NCI-H187 (cell line): ENCODE measurements around the gene MAP2K2.

Source experiments
- DNase-seq, 2 experiments: peaks; one replicate each; lab custom pipeline; 2025; lab: John Stamatoyannopoulos, UW

MAP2K2 gene

GRCh38 chr19:4099041-4099764, 24.7 kb downstream of the MAP2K2 start:
- no peak for DNase-seq

GRCh38 chr19:4098493-4098892, 25.4 kb downstream of the MAP2K2 start:
- no peak for DNase-seq

DNA sequence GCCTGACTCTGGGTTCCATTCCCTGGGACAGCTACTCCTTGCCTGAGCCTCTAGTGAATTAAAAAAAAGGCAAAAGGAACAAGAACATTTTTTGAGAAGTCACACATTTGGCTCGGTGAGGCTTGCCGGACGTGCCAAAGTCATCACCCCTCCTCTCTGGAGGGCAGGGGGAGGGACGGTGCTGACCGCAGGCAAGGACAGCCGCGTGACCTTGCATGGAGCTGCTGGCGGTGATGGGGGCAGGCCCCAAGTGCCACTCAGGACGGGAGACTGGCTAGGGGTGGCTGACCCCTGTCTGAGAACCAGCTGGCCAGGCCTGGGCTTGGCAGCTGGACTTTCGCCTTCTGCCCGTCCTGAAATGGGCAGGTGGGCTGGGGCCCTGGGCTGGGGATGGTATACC, 26.4 kb downstream of the MAP2K2 start:
- no peak for DNase-seq

DNA sequence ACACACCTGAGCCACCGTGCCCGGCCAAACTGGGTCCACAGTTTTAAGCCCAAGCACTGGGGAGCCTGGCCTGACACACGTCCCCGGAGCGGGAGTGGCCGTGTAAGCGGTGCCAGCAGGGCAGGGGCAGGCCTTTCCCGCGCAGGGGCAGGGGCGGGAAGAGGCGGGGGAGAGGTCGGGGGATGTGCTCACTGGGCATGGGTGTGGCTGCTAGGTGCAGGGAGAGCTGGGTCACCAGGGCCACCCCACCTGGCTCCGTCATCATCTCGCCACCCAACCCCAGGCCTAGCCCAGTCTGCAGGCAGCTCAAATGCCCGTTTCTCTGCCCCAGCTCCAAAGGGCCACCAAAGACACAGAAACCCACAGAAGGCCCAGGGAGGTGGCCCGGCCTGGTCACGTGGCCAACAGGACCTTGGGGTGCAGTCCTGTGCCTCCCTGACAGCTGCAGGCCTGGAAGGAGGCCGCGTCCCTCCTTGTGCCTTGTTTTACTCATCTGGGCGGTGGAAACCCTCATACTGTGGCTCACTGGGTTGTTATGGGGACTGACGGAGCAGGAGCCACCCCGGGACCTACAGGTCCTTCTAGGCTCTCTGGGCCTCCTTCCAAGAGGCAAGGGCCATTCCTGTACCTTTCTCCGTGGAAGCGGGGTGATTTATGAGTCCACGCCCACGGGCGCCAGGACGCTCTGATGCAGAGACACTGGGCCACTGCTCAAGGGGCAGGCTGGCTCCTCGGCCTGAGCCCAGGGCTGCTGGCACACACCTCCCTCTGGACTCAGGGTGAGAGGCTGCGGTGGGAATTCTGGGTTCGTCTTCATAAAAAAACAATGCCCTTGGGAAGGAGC, 27.7 kb downstream of the MAP2K2 start:
- no peak for DNase-seq

DNA sequence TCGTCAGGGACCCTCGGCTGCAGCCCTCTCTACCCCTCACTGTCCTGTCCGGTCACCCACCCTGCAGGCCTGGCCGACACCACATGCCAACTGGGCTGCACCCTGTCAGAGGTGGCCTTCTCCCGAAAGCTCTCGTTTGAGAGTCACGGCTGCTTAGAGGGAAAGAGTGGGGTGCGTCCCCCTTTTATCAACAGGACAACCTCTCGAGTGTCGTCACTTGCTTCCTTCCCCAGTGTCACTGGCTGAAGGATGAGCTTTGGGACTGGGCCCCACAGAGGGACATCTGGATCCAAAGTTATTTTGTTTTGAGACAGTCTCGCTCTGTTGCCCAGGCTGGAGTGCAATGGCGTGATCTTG, 28.5 kb downstream of the MAP2K2 start:
- DNase-seq, result no peak

DNA sequence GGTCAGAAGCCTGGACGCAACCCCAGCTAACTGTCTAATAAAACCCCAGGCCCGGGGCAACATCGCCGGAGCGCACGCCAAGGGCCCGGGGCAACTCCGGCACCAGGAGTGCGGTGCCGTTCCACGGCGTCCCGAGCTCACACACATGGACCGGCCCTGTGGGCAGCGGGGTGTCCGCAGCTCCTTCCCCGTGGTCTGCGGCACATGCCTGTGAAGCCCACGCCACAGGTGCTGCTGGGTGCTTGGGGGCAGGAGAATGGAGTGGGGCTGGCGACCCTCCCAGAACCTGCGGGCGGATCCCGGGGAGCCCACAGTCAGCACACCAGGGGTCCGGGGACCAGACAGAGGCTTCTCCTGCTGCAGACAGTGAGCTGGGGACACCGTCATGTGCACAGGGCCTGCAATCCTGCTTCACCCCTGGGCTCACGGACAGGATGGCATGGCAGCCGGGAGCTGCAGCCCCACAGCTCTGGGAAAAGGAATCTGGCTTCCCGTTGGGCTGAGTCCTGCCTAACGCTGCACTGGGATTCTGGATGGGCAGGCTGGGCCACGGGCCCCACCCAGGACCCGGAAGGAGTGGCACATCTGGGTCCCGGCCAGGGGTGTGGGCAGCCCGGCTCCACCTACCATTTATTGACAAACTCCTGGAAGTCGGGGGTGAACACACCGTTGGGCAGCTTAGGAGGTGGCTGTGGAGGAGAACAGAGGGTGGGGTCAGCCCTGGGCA, 29.0 kb downstream of the MAP2K2 start:
- no peak for DNase-seq

- no peak for DNase-seq
Measured at GRCh38 chr19:4094291-4094690, 29.6 kb downstream of the MAP2K2 start.

DNA sequence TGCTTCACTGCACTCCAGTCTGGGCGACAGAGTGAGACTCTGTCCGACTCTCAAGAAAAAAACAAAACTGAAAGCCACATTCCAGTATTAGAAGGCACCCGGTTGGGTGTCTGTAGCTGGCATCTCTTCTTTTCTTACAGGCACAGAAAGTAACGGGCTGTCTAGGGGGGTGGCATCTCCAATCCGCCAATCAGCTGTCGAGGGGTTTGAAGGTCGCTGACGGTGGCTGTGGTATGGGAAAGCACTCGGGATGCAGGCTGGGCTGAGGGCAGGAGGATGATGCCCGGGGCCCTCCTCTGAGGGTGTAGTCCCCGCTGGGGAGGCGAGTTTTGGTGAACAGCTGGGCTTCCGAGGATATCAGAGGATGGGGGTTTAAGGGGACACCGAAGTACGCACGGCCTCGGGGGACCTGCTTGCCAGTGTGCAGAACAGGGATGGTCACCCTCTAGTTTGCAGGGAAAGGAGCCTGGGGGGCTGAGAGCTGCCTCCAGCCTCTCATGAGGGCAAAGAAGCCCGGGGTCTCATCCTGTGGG, 30.2 kb downstream of the MAP2K2 start:
- DNase-seq, result no peak

DNA sequence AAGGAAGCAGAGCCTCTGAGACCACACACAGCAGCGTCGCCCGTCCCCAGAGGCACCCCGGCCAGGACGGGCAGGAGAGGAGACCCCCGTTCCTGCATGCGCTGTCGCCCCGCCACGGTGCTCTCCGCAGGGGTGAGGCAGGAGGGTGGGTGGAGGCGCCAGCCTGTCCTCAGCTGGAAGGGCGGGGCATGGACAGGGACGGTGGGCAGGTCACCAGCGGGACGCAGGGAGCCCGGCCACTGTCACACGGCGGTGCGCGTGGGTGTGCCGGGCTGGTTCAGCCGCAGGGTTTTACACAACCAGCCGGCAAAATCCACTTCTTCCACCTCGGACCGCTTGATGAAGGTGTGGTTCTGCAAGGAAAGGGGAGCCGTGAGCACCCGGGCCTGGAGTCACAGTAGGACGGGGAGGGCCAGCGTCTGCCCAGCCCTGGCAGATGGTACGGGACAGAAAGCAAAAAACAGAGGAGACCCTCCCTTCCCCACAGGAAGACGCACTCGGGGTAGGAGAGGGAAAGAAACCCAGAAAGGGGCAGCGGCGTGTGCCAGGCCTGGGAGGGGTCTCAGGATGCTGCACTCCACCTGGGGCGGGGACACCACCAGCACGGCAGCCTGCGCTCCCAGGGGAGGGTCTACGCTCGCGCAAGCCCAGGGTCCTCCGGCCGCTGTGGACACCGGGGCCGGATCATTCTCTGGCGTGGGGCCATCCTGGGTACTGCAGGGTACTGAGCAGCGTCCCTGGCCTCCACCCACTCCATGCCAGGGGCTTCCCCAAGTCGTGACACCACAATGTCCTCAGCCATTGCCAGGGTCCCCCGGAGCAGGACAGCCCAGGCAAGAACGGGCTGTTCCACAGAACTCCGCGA, 33.3 kb downstream of the MAP2K2 start:
- DNase-seq, result no peak

GRCh38 chr19:4089946-4090345, 34.0 kb downstream of the MAP2K2 start:
- DNase-seq, result no peak

DNA sequence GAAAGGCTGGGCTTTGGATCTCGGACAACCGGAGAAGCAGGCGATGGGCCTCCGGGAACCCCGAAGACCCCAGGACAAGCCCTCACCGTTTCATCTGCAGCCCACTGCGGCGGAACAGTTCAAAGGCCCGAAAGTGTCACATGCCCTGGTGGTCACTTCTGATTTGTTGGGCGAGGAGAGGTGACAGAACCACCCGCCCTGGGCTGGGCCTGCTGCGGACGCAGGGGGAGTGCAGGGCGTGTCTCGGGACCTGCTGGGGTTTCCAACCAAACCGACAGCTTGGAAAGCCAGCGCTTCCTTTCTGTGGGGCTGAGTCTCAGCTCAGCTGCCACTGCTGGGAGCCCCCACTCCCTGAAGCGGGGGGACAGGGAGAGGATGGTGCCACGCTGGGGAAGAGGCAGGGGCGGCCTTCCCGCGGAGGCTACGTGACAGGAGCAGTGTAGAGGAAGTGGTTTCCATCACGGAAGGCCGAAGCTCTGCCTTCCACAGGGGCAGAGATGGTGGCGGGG, 34.5 kb downstream of the MAP2K2 start:
- DNase-seq, result no peak

DNA sequence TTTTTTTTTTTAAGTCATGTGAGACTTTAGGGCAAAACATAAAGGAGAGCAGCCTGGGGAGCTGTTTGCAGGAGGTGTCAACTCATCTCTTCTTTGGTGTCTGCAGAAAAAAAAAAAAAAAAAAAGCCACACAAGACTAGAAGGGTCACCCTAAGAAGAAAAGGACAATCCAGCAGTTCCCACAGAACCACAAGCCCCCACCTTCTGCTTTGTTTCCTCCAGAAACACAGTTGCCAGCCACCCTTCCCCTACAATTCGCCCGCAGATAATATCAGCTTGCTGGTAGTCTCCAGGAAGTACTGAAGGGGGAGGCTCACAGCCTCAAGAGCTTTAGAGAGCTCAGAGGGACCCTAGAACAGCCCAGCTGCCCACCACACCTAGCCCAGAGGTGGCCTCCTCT, 34.9 kb downstream of the MAP2K2 start:
- DNase-seq, result no peak

DNA sequence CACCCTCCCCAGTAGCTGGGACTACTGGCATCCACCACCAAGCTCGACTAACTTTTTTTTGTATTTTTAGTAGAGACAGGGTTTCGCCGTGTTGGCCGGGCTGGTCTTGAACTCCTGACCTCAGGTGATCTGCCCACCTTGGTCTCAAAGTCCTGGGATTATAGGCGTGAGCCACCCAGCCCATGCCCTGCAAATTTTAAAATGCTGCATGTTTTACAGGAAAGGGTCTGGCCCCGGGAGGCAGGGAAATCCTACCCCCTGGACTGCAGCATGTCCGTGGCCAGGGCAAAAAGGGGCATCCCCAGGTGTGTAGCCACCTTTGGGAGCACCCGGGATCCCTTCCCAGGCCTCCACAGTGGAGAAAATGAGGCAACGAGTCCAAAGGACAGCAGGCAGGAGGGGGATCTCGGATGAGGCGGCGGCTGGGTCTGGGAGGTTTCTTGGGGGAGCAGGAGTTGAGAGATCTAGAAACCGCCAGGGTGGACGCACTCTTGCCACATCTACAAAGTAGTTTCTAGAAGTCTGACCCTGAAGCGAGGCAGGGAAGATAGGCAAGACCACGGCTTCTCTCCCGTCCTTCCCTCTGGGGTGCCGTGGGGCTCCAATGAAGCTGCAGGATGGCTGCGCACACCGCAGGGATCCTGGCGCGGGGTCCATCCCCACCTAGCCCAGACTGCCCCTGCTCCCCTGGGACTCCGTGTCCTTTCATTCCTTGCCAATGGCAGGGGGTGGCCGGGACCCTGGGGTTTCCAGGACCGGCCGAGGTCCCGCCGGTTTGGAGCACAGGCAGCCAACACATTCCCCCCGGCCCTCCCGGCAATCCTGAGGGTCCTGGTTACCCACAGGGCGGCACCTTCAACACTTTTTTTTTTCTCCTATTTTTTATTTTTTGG, 35.9 kb downstream of the MAP2K2 start:
- no peak for DNase-seq

DNA sequence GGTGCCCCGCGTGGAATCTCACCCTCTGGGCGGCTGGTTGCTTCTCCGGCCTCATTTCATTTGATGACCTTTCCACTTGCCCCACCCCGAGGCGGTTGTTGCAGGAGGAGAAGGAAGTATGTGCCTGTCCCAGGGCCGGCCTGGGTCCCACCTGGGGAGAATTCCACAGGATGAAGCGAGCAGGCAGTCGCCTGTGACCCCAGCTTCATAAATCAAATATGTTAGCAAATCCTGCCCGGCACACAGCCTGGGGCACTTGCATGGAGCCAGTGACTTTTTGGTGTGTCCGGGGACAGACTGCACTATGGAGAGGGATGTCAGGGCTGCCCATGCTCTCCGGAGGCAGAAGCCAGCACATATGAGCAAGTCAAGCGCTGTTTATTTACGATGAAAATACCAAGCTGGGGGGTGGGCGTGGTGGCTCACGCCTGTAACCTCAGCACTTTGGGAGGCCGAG, 37.5 kb downstream of the MAP2K2 start:
- no peak for DNase-seq

DNA sequence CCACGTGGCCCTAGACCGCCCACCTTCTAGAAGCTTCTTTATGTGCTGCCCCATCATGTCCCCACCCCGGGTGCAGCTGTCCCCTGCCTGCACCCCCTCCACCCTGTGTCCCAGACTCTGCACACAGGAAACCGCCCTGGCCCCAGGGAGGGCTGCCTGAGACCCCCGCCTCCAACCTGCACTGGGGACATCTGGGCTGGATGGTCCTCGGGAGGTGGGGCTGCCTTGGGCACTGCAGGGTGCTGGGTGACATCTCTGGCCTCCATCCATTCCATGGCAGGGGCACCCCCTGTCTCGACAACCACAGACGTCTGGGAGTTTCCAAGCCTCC, 39.4 kb downstream of the MAP2K2 start:
- DNase-seq, result no peak

DNA sequence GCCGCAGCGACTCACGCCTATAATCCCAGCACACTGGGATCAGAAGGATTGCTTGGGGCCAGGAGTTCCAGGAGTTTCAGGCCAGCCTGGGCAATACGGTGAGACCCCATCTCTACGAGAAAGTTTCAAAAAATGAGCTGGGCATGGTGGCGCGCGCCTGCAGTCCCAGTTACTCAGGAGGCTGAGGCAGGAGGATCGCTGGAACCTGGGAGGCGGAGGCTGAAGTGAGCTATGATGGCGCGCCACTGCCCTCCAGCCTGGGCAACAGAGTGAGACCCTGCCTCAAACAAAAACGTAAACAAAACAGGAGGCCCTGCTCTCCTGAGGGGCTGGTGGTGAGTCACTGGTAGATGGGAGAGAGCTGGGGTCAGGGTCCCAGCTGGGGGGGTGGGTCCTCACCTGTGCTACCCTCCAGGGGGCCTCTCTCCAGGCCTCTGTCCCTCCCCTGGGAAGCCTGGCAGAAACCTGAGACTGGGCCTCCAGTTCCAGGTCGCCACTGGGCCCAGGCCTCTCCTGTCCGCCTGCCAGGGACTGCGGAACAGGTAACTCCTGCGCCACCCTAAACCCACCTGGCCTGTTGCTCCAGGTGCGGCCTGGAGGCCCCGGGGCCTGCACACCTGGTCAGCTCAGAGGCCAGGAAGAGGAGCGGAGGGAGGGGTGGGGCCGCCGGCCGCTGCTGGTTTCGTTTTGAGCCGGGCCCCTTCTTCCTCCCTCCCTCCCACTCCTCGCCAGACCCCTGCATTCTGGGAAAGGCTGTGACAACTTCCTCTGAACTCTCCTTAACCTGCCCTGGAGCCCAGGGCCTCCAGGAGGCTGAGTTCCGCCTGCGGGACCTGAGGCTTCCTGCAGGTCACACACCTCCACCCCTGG, 40.0 kb downstream of the MAP2K2 start:
- DNase-seq, result no peak

GRCh38 chr19:4082172-4082571, 41.8 kb downstream of the MAP2K2 start:
- DNase-seq, result no peak

DNA sequence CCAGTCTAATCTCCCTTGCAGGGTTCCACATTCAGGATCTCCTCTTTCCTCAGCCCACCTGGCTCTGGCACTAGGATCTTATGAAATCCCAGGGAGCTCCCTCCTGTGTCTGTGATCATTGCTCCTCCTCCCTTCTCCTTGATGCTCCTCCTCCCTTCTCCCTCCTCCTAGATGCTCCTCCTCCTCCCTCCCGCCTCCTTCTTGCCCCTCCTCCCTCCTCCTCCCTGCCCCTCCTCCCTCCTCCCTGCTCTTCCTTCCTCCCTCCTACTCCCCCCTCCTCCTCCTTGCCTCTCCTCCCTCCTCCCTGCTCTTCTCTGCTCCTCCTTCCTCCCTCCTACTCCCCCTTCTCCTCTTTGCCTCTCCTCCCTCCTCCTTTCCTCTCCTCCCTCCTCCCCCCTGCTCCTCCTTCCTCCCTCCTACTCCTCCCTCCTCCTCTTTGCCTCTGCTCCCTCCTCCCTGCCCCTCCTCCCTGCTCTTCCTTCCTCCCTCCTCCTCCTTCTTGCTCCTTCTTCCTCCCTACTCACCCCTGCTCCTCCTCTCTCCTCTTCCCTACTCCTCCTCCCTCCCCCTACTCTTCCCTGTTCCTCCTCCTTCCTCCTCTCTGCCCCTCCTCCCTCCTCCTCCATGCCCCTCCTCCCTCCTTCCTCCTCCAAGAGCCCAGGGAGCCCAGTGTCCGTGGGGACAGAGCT, 42.3 kb downstream of the MAP2K2 start:
- no peak for DNase-seq

GRCh38 chr19:4080473-4080872, 43.4 kb downstream of the MAP2K2 start:
- no peak for DNase-seq
